Right atrium auricular region (tissue), 2 donors: ENCODE results near the gene TIMP3. TPM values are rescaled to one million over a fixed set of nuclear protein-coding genes. Genes with fewer than 3 reads are reported as not detected.
"Not testable (repeated sequence)": the region's sequence is repeated elsewhere in the genome, so short reads cannot be mapped to it uniquely, and the experiment has no call there.

Source experiments
- DNase-seq: peaks from one replicate; pipeline ENCODE4 v3.0.0-alpha.2; 2019; ENCODE audit warnings: low spot score
- H3K27ac ChIP-seq, 2 donors: fragments of 200-600 bp; sonication (generic); 1 replicate in 1 of 2; 2 replicates in 1 of 2; pipeline ENCODE4 v1.5.1; 2016 to 2019
- H3K27me3 ChIP-seq, 2 donors: fragments of 200-600 bp; sonication (generic); one replicate each; pipeline versions ENCODE4 v1.5.1 to v1.6.0; 2017 to 2019
- H3K36me3 ChIP-seq: fragments of 200-600 bp; sonication (generic); one replicate; pipeline ENCODE4 v1.5.1; 2016
- H3K4me1 ChIP-seq, 2 donors: fragments of 200-600 bp; sonication (generic); one replicate each; pipeline versions ENCODE4 v1.5.1 to v1.6.0; 2017 to 2019
- H3K4me3 ChIP-seq, 2 donors: fragments of 200-600 bp; sonication (generic); 1 replicate in 1 of 2; 2 replicates in 1 of 2; pipeline ENCODE4 v1.5.1; 2017 to 2019; ENCODE audit warnings: mild to moderate bottlenecking in 1 of 2, moderate library complexity in 1 of 2
- H3K9me3 ChIP-seq, 2 donors: fragments of 200-600 bp; sonication (generic); one replicate each; pipeline ENCODE4 v1.5.1; 2019
- total RNA-seq, 2 donors: library from RNA; depleted of rRNA; stranded (reverse); fragments of >200 nt; gene quantifications; one replicate each; pipeline ENCODE4 v1.1.0, GENCODE V29; 2016
- TF ChIP-seq, protein P1 (sequence below), 2 donors: fragments of 200-600 bp; sonication (generic); IDR thresholded peaks; one replicate each; pipeline ENCODE4 v1.5.1; 2019; ENCODE audit warnings: antibody characterized with exemption in 2 of 2

Gene TIMP3
- total RNA-seq, 2 donors from 2014 or later, result 625 to 711 TPM

DNA sequence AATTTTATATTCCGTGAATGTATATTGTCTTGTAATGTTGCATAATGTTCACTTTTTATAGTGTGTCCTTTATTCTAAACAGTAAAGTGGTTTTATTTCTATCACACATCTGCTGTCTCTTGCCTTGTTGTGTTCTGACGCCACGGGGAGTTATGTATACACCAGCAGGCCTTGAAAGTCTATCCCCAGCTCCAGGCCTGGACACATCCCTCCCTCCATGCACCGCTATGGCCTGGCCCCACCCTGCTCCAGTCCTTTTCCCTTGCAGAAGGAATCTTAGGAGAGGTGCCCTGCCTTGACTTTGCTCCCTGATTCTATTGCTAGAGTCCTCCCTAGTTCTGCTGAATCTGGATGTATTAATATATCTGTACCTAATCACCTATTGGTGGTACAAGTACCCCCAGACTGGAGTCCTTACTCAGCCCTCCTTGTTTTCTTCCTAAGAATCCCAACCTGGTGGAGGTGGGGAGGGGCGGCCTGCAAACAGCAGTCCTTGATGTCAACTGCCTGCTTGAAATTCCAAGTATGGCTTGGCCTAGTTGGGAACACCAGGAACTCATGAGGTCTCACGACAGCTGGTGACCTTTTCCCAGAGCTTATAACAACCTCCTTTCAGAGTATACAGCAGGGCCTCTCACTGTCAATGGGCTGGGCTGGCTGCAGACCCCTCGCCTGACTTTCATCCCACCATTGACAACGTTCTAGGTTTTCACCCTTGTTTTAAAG lies 61.6 kb downstream of the TIMP3 start:
- Histone ChIP-seq H3K27ac (peak overlapping the region; percentile 23 to 29), H3K4me1 (no peaks in the 10 kb centered on the region), H3K27me3 (no peaks in the 10 kb centered on the region), H3K9me3 (no peaks in the 10 kb centered on the region), H3K36me3 (peaks cover 44% of the 10 kb centered on the region), H3K4me3 (no peak overlapping the region)
- no peak for DNase-seq
- TF ChIP-seq, protein P1, sequence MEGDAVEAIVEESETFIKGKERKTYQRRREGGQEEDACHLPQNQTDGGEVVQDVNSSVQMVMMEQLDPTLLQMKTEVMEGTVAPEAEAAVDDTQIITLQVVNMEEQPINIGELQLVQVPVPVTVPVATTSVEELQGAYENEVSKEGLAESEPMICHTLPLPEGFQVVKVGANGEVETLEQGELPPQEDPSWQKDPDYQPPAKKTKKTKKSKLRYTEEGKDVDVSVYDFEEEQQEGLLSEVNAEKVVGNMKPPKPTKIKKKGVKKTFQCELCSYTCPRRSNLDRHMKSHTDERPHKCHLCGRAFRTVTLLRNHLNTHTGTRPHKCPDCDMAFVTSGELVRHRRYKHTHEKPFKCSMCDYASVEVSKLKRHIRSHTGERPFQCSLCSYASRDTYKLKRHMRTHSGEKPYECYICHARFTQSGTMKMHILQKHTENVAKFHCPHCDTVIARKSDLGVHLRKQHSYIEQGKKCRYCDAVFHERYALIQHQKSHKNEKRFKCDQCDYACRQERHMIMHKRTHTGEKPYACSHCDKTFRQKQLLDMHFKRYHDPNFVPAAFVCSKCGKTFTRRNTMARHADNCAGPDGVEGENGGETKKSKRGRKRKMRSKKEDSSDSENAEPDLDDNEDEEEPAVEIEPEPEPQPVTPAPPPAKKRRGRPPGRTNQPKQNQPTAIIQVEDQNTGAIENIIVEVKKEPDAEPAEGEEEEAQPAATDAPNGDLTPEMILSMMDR (IDR thresholded peaks at IDR 0.05), result no peak

DNA sequence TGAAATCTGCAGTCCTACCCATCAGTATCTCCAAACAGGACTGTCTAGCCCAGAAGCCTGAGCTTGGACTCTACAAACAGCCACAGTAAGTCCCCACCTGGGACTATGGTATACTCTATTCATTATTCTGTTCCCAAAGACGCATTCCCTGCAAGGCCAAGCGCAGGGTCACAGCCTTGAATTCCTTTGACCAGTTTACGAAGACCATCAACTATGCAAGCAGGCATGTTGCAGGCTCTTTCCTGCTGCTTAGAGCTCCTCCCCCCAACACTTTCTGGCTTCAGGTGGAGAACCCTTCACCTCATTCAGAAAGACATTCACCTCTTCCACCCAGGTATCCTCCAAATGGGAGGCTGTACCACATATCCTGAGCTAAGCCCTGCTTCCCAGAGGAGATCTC lies 62.5 kb downstream of the TIMP3 start:
- TF ChIP-seq, protein P1 (IDR thresholded peaks at IDR 0.05), result no peak
- H3K36me3 ChIP-seq, result peaks cover 34% of the 10 kb centered on the region
- peak overlapping the region; percentile 23 to 29 for H3K27ac ChIP-seq
- no peaks in the 10 kb centered on the region for H3K9me3 ChIP-seq
- H3K4me1 ChIP-seq, result no peaks in the 10 kb centered on the region
- DNase-seq, result no peak
- H3K4me3 ChIP-seq, result no peak overlapping the region
- no peaks in the 10 kb centered on the region for H3K27me3 ChIP-seq

DNA sequence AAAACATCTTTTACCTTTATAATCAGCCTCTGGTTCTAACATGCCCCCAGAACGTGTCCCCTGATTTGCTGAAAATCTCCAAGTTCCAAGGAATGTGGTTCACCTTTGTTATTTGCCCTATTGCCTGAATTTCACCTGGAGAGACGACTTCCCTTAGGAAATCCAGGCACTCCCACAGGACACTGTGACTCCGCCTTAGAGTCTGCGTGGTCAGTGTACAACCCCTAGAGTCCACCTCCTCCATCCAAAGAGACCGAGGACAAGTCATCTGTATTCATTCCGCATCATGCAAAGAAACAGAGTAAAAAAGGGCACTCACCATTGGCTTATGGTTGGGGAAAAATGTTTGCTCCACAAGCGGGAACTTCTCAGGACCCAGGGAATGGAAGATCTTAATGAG lies 63.1 kb downstream of the TIMP3 start:
- no peaks in the 10 kb centered on the region for H3K4me1 ChIP-seq
- TF ChIP-seq, protein P1 (IDR thresholded peaks at IDR 0.05), result no peak
- no peak overlapping the region for H3K27ac ChIP-seq
- H3K9me3 ChIP-seq, result no peaks in the 10 kb centered on the region
- no peak overlapping the region for H3K4me3 ChIP-seq
- peaks cover 29% of the 10 kb centered on the region for H3K36me3 ChIP-seq
- H3K27me3 ChIP-seq, result no peaks in the 10 kb centered on the region
- no peak for DNase-seq

DNA sequence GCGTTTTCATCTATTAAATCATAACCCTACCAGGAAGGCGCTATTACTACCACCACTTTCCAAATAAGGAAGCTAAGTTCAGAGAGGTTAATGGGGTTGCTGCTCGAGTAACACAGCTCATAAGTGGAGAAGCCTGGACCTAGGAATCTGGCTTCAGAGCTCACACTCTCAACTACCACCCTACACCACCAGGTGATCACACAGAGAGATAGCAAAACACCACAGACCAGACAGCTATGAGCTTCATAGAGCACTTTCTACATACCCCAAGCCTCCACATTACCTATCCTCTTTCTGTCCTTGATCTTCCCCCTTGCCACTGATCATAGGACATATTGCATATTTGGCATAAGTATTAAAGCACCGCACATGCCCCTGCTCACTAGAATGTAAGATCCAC lies 65.4 kb downstream of the TIMP3 start:
- no peak for DNase-seq
- Histone ChIP-seq H3K4me3 (no peak overlapping the region), H3K4me1 (no peaks in the 10 kb centered on the region), H3K9me3 (no peaks in the 10 kb centered on the region), H3K27me3 (no peaks in the 10 kb centered on the region), H3K36me3 (peaks cover 5% of the 10 kb centered on the region), H3K27ac (no peak overlapping the region)
- TF ChIP-seq, protein P1 (IDR thresholded peaks at IDR 0.05), result no peak

DNA sequence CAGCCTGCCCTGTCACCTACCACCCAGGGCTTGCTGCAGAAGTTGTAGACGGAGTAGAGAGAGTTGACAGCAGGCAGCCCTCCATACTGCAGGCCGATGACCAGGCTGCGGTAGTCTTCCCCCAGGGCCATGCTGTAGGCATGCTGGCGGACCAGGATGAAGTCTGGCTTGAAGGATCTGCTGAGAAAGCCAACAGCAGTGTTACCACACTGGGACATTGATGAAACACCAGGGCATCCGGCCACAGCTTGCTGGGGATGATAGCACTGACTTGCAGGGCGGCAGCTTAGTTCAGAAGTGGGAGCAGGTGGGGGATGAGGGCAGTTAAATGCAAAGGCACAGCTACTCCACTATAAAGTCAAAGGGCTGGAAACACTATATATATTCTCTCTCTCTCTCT lies 67.4 kb downstream of the TIMP3 start:
- TF ChIP-seq, protein P1 (IDR thresholded peaks at IDR 0.05), result no peak
- Histone ChIP-seq H3K27me3 (no peaks in the 10 kb centered on the region), H3K4me3 (no peak overlapping the region)

DNA sequence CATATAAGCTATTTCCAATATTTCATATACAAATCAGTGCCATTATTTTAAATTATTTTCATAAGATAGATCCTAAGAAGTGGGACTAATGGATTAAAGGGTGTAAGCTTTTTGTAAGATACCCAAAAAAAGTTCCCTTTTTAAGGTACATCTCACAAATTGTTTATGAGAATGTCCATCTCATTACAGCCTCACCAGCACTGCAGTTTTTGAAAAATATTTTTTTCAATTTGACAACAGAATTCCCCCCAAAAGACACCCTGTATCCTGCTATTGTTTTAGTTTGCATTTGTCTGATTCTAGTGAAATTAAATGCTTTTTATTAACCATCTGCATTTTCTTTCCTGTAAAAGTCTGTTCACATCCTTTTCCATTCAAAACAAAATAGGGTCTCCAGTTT lies 69.0 kb downstream of the TIMP3 start:
- DNase-seq, result no peak
- Histone ChIP-seq H3K4me1 (peaks cover 0 to 10% of the 10 kb centered on the region in 2 donors), H3K27ac (no peak overlapping the region), H3K36me3 (no peaks in the 10 kb centered on the region), H3K27me3 (no peaks in the 10 kb centered on the region), H3K4me3 (no peak overlapping the region), H3K9me3 (no peaks in the 10 kb centered on the region)
- TF ChIP-seq, protein P1 (IDR thresholded peaks at IDR 0.05), result no peak

More for the DNA sequence above, 67.4 kb downstream of the TIMP3 start:
- no peaks in the 10 kb centered on the region for H3K9me3 ChIP-seq
- no peaks in the 10 kb centered on the region for H3K36me3 ChIP-seq
- H3K27ac ChIP-seq, result no peak overlapping the region
- H3K4me1 ChIP-seq, result no peaks in the 10 kb centered on the region
- no peak for DNase-seq

DNA sequence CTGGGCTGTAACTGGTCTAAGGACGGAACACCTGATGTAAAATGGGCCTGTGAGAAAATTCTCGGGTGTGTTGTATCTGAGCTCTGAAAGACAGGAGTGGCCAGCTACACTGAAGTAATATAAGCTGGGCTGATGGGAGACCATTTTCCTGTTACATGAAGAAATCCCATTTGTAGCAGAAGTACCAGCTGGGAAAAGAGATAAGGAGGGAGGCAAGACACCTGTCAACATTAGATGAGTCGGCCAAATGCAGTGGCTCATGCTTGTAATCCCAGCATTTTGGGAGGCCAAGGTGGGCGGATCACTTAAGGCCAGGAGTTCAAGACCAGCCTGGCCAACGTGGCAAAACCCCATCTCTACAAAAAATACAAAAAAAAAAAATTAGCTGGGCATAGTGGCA lies 72.1 kb downstream of the TIMP3 start:
- not testable (repeated sequence) for H3K9me3 ChIP-seq, H3K36me3 ChIP-seq, H3K27me3 ChIP-seq, H3K27ac ChIP-seq, DNase-seq, H3K4me1 ChIP-seq, H3K4me3 ChIP-seq
